ENCODE results near the gene ATP10A.

ATP10A gene

GRCh38 chr15:25694823-25695312, 168.3 kb downstream of the ATP10A start:
- peaks cover 0 to 7% of the 10 kb centered on the region in 2 donors for H3K36me3 ChIP-seq (ENCODE audit: control insufficient read depth in 1 of 2, insufficient read depth in 2 of 2, low read length in 2 of 2)
- H3K4me3 ChIP-seq (ENCODE audit: low read depth in 1 of 2, low read length in 2 of 2) = no peak overlapping the region
- H3K9me3 ChIP-seq (ENCODE audit: control insufficient read depth in 1 of 2, low read length in 2 of 2) = peaks cover under 1 to 31% of the 10 kb centered on the region in 2 donors
- H3K27ac ChIP-seq (ENCODE audit: low read depth, low read length) = no peak overlapping the region
- no peaks in the 10 kb centered on the region for H3K27me3 ChIP-seq (ENCODE audit: control insufficient read depth in 1 of 2, insufficient read depth in 2 of 2, low read length in 2 of 2)
- H3K4me1 ChIP-seq (ENCODE audit: control insufficient read depth in 1 of 2, insufficient read depth in 2 of 2, low read length in 2 of 2) = no peaks in the 10 kb centered on the region
- no peak overlapping the region for H3K9ac ChIP-seq (ENCODE audit: low read depth in 1 of 2, low read length in 2 of 2)

- Histone ChIP-seq H3K4me3 (ENCODE audit: low read depth in 1 of 2, low read length in 2 of 2) (no peak overlapping the region), H3K27me3 (ENCODE audit: control insufficient read depth in 1 of 2, insufficient read depth in 2 of 2, low read length in 2 of 2) (no peaks in the 10 kb centered on the region), H3K9ac (ENCODE audit: low read depth in 1 of 2, low read length in 2 of 2) (no peak overlapping the region), H3K4me1 (ENCODE audit: control insufficient read depth in 1 of 2, insufficient read depth in 2 of 2, low read length in 2 of 2) (no peaks in the 10 kb centered on the region), H3K27ac (ENCODE audit: low read depth, low read length) (no peak overlapping the region), H3K9me3 (ENCODE audit: control insufficient read depth in 1 of 2, low read length in 2 of 2) (peaks cover 6 to 31% of the 10 kb centered on the region in 2 donors), H3K36me3 (ENCODE audit: control insufficient read depth in 1 of 2, insufficient read depth in 2 of 2, low read length in 2 of 2) (peaks cover 0 to 7% of the 10 kb centered on the region in 2 donors)
These were observed 168.9 kb downstream of the ATP10A start for GRCh38 chr15:25694239-25694584.

- Histone ChIP-seq H3K27ac (ENCODE audit: low read depth, low read length) (no peak overlapping the region), H3K4me3 (ENCODE audit: low read depth in 1 of 2, low read length in 2 of 2) (no peak overlapping the region), H3K9me3 (ENCODE audit: control insufficient read depth in 1 of 2, low read length in 2 of 2) (peaks cover 6 to 31% of the 10 kb centered on the region in 2 donors), H3K9ac (ENCODE audit: low read depth in 1 of 2, low read length in 2 of 2) (no peak overlapping the region), H3K36me3 (ENCODE audit: control insufficient read depth in 1 of 2, insufficient read depth in 2 of 2, low read length in 2 of 2) (peaks cover 0 to 7% of the 10 kb centered on the region in 2 donors), H3K27me3 (ENCODE audit: control insufficient read depth in 1 of 2, insufficient read depth in 2 of 2, low read length in 2 of 2) (no peaks in the 10 kb centered on the region), H3K4me1 (ENCODE audit: control insufficient read depth in 1 of 2, insufficient read depth in 2 of 2, low read length in 2 of 2) (no peaks in the 10 kb centered on the region)
These were observed 169.5 kb downstream of the ATP10A start for GRCh38 chr15:25693321-25694238.

- no peaks in the 10 kb centered on the region for H3K4me1 ChIP-seq (ENCODE audit: control insufficient read depth in 1 of 2, insufficient read depth in 2 of 2, low read length in 2 of 2)
- no peaks in the 10 kb centered on the region for H3K27me3 ChIP-seq (ENCODE audit: control insufficient read depth in 1 of 2, insufficient read depth in 2 of 2, low read length in 2 of 2)
- H3K9me3 ChIP-seq (ENCODE audit: control insufficient read depth in 1 of 2, low read length in 2 of 2) = peaks cover 6 to 29% of the 10 kb centered on the region in 2 donors
- no peak overlapping the region for H3K27ac ChIP-seq (ENCODE audit: low read depth, low read length)
- H3K4me3 ChIP-seq (ENCODE audit: low read depth in 1 of 2, low read length in 2 of 2) = no peak overlapping the region
- peaks cover 0 to 7% of the 10 kb centered on the region in 2 donors for H3K36me3 ChIP-seq (ENCODE audit: control insufficient read depth in 1 of 2, insufficient read depth in 2 of 2, low read length in 2 of 2)
- no peak overlapping the region for H3K9ac ChIP-seq (ENCODE audit: low read depth in 1 of 2, low read length in 2 of 2)
These were observed 171.3 kb downstream of the ATP10A start for GRCh38 chr15:25691544-25692430.

DNA sequence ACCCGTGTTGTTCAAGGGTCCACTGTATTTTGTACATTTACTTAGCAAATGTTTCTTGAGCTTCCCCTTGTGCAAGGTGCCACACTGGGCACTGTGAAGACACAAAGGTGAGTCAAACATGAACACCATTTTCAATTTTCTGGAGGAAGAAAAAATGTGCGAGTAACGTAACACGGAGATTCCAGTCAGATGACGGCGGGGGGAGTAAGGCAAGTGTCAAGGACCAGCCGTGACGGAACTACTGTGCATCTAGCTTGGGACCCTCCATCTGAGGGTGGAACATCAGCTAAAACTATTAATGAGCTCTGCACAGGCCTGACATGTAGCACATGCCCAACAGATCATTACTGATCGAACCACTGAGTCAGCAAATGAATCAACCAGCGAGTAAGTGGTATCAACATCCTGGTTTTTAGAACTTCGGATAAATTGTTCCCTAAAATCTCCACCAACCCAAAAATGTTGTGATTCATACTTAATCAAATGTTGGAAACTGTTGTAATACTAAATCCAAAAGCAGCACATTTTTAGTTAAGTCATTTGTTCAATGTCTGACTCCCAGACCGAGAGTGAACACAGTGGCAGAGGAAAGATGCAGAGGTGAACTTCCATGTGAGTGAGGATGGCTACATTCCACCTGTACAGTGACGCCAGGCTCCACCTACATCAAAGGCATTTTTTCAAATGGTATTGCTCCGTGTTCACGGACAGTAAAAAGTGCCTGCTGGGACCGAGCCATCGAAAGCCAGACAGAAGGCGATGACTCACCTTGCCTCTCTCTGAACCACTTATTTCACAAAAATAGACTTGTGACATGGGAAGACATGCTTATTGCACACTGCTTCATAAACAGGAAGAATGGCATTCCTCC, 172.2 kb downstream of the ATP10A start:
- Histone ChIP-seq H3K27ac (ENCODE audit: low read depth, low read length) (no peak overlapping the region), H3K27me3 (ENCODE audit: control insufficient read depth in 1 of 2, insufficient read depth in 2 of 2, low read length in 2 of 2) (no peaks in the 10 kb centered on the region), H3K4me1 (ENCODE audit: control insufficient read depth in 1 of 2, insufficient read depth in 2 of 2, low read length in 2 of 2) (no peaks in the 10 kb centered on the region), H3K9me3 (ENCODE audit: control insufficient read depth in 1 of 2, low read length in 2 of 2) (peaks cover 6 to 24% of the 10 kb centered on the region in 2 donors), H3K4me3 (ENCODE audit: low read depth in 1 of 2, low read length in 2 of 2) (no peak overlapping the region), H3K9ac (ENCODE audit: low read depth in 1 of 2, low read length in 2 of 2) (no peak overlapping the region), H3K36me3 (ENCODE audit: control insufficient read depth in 1 of 2, insufficient read depth in 2 of 2, low read length in 2 of 2) (peaks cover 0 to 1% of the 10 kb centered on the region in 2 donors)

DNA sequence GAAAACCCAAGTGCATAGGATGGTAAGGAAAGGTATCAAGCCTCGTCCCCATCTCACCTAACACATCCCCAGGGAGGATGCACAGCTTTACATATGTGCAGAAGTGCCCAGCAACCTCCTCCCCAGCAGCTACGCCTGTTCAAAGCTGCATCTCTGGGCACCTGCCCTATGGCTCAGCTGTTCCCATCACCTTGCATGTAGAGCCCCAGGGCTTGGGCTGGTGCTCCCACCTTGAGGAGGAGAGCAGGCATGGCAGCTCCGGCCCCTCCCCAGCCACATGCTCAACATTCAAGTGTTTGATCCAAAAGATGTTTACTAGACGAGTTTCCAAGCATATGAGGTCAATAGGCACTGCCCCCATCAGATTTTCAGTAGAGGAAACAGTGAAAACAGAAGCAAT, 173.5 kb downstream of the ATP10A start:
- H3K27me3 ChIP-seq (ENCODE audit: control insufficient read depth in 1 of 2, insufficient read depth in 2 of 2, low read length in 2 of 2) = no peaks in the 10 kb centered on the region
- H3K9ac ChIP-seq (ENCODE audit: low read depth in 1 of 2, low read length in 2 of 2) = no peak overlapping the region
- no peaks in the 10 kb centered on the region for H3K36me3 ChIP-seq (ENCODE audit: control insufficient read depth in 1 of 2, insufficient read depth in 2 of 2, low read length in 2 of 2)
- H3K4me3 ChIP-seq (ENCODE audit: low read depth in 1 of 2, low read length in 2 of 2) = no peak overlapping the region
- no peak overlapping the region for H3K27ac ChIP-seq (ENCODE audit: low read depth, low read length)
- no peaks in the 10 kb centered on the region for H3K4me1 ChIP-seq (ENCODE audit: control insufficient read depth in 1 of 2, insufficient read depth in 2 of 2, low read length in 2 of 2)
- peaks cover 15 to 20% of the 10 kb centered on the region in 2 donors for H3K9me3 ChIP-seq (ENCODE audit: control insufficient read depth in 1 of 2, low read length in 2 of 2)

- Histone ChIP-seq H3K36me3 (ENCODE audit: control insufficient read depth in 1 of 2, insufficient read depth in 2 of 2, low read length in 2 of 2) (no peaks in the 10 kb centered on the region), H3K9ac (ENCODE audit: low read depth in 1 of 2, low read length in 2 of 2) (no peak overlapping the region), H3K4me3 (ENCODE audit: low read depth in 1 of 2, low read length in 2 of 2) (no peak overlapping the region), H3K27ac (ENCODE audit: low read depth, low read length) (no peak overlapping the region), H3K27me3 (ENCODE audit: control insufficient read depth in 1 of 2, insufficient read depth in 2 of 2, low read length in 2 of 2) (no peaks in the 10 kb centered on the region), H3K9me3 (ENCODE audit: control insufficient read depth in 1 of 2, low read length in 2 of 2) (peaks cover 23 to 25% of the 10 kb centered on the region in 2 donors), H3K4me1 (ENCODE audit: control insufficient read depth in 1 of 2, insufficient read depth in 2 of 2, low read length in 2 of 2) (no peaks in the 10 kb centered on the region)
These were observed 175.0 kb downstream of the ATP10A start for GRCh38 chr15:25688166-25688565.

- Histone ChIP-seq H3K4me3 (ENCODE audit: low read depth in 1 of 2, low read length in 2 of 2) (no peak overlapping the region), H3K9me3 (ENCODE audit: control insufficient read depth in 1 of 2, low read length in 2 of 2) (peaks cover 23 to 25% of the 10 kb centered on the region in 2 donors), H3K27me3 (ENCODE audit: control insufficient read depth in 1 of 2, insufficient read depth in 2 of 2, low read length in 2 of 2) (no peaks in the 10 kb centered on the region), H3K4me1 (ENCODE audit: control insufficient read depth in 1 of 2, insufficient read depth in 2 of 2, low read length in 2 of 2) (no peaks in the 10 kb centered on the region), H3K9ac (ENCODE audit: low read depth in 1 of 2, low read length in 2 of 2) (no peak overlapping the region), H3K36me3 (ENCODE audit: control insufficient read depth in 1 of 2, insufficient read depth in 2 of 2, low read length in 2 of 2) (no peaks in the 10 kb centered on the region), H3K27ac (ENCODE audit: low read depth, low read length) (no peak overlapping the region)
These were observed 175.4 kb downstream of the ATP10A start for GRCh38 chr15:25687689-25688088.

DNA sequence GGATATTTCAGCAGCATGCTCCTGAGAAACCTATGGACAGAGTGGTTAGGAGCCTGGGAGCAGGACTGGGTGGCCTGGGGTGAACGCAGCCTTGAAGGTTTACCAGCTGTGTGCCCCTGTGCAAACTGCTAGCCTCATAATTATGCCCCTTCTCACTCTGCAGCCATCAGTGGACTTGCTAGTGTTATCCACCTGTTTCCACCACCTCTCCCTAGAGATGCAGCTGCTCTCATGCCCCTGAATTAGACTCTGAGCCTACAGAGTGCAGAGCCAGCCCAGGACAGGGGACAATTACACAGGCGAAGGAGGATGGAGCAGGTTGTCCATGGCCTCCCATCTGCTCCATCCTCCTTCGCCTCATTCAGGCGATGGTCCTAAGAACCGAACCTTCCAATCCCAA, 175.9 kb downstream of the ATP10A start:
- Histone ChIP-seq H3K9ac (ENCODE audit: low read depth in 1 of 2, low read length in 2 of 2) (no peak overlapping the region), H3K4me3 (ENCODE audit: low read depth in 1 of 2, low read length in 2 of 2) (no peak overlapping the region), H3K27ac (ENCODE audit: low read depth, low read length) (no peak overlapping the region)

More for the DNA sequence above, 175.9 kb downstream of the ATP10A start:
- H3K4me1 ChIP-seq (ENCODE audit: control insufficient read depth in 1 of 2, insufficient read depth in 2 of 2, low read length in 2 of 2) = no peaks in the 10 kb centered on the region
- no peaks in the 10 kb centered on the region for H3K36me3 ChIP-seq (ENCODE audit: control insufficient read depth in 1 of 2, insufficient read depth in 2 of 2, low read length in 2 of 2)
- H3K27me3 ChIP-seq (ENCODE audit: control insufficient read depth in 1 of 2, insufficient read depth in 2 of 2, low read length in 2 of 2) = no peaks in the 10 kb centered on the region
- peaks cover 23 to 25% of the 10 kb centered on the region in 2 donors for H3K9me3 ChIP-seq (ENCODE audit: control insufficient read depth in 1 of 2, low read length in 2 of 2)

Data from duodenal mucosa (tissue), 2 donors.